NCI-H2081 (cell line): Measurements from ENCODE around the gene CFAP43.
"Not testable (repeated sequence)": the region's sequence is repeated elsewhere in the genome, so short reads cannot be mapped to it uniquely, and the experiment has no call there.

Experiments used
- DNase-seq, 2 experiments: peaks; one replicate each; lab custom pipeline; 2025; lab: John Stamatoyannopoulos, UW

CFAP43 gene

DNA sequence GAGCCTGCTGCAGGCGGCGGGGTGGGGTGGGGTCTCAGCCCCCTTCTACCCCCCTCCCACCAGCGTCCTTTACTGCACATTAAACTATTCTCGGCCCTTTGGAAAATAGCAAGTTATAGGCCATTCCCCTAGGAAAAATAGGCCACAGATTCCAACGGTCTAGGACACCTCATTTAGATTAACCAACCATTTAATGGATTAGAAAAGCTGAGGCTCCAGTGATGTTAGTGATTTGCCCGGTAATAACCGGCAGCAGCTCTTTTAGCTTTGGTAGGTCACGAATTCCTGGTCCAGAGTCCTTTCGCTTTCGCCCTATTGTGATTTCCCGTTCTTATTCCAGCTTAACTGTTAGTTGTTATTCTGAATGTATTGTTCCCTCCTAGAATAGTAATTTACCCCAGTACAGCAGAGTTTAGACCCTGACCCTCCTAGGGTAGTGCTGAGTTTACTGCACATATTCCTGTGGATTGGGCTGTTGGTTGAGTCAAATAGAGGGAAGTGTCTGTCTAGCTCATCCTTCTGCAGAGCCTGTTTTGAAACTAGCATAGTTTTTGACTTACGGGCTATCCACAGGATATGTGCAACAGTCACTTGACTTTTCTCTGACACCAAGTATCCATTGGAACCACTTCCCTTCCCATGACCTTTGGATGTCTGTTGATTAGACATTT, 23.3 kb upstream of the CFAP43 start:
- DNase-seq: peak in 1 of 2 experiments; percentile 1

DNA sequence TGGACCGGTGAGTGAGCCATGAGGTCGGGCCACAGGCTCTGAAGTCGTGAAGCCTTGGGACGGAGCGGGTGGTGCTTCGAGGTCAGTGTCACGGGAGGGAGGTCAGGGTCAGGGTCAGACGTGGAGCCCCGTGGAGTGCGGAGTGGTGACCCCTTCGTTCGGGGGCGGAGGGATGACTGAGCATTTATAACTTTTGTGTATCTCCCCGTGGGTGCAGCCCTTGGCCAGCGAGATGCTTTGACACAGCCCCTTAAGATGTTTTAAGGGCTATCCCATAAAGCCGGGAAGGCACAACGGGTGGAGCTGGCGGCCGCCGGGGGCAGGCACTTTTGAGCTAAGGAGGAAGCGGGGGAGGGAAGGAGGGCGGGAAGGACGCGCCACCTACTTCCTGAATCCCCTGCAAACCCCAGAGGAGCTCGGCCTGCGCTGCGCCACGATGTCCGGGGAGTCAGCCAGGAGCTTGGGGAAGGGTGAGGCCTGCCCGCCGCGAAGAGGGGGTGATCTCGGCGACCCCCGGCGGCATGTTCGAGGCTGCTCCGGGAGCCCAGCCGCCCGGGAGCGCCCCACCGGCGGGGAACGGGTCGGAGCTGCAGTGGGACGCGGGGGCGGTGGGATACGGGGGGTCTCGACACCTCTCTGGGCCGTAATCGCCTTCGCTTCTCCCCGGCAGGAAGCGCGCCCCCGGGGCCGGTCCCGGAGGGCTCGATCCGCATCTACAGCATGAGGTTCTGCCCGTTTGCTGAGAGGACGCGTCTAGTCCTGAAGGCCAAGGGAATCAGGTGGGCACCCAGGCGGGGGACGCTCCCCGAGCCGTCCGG, 22.5 kb upstream of the CFAP43 start, which contains the start of gene GSTO1:
Gene GSTO1 (plus strand): TSS at position 400 of the 818 bp plus-strand sequence. CDS start 37 bp downstream, at position 437.
- DNase-seq: peak; percentile 27 to 56

DNA sequence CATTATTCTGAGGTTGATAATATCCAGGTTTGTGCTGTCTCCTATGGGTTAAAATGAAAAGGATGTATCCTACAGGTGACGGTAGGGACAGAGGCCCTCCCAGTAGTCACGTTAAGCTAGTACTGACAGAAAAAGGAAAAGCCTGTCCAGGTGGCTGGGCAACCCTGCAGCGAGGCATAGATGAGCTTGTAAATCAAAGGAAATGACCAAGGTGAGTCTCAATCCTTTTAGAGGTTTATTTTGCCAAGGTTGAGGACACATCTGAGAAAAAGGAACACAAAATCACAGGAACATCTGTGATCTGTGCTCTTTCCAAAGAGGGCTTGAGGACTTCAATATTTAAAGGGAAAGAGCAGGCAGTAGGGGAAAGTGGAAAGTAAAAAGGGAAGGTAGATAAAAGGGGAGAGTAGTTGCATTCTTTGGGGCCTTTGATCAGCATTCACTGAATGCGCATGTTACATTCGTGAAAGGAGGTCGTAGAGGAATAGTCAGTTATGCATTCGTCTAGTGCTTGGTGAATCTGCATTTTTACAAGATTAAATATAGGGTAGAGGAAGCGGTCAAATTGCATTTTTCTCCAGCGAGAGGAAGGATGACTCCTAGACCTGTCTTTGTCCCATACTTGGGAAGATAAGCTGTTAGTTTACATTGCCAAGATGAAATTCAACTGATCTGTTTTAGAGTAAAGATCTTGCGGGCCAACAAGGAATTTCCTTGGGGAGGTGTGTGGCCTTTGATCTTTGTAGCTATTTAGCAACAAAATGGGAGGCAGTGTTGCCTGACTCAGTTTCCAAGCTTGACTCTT, 21.6 kb upstream of the CFAP43 start:
- no peak for DNase-seq

DNA sequence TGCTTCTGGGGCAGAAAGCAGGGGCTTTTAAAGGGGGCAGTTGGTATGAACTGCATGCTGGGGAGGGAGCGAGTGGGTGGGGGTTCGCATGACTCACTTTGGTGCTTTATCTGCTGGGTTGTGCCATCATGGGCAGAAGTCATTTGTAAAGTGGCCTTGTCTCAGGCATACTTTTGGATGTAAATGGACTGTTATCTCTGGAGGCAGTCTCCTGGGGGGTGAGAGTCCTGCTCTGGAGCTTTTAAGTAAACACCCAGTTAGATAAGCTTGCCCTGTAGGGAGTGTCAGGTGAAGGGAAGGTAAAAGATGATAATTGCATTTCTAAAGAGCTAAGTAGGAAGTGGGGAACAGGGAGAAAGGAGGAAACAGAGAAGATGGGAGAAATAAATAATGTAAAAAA, 20.9 kb upstream of the CFAP43 start:
- DNase-seq: no peak

DNA sequence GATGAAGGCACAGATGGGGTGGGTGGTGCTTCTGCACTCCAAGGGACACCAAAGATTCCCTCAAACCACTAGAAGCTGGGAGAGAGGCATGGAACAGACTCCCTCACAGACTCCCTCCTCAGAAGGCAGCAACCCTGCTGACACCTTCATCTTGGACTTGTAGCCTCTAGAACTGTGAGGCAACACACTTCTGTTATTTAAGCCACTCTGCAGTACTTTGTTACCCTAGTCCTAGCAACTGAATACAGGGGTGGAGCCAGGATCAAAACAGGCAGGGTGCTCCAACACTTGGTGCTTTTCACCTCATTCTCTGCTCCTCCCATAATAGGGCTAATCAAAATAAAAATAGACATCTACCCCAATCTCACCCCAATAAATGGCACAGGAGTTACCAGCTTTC, 20.2 kb upstream of the CFAP43 start:
- DNase-seq: no peak

DNA sequence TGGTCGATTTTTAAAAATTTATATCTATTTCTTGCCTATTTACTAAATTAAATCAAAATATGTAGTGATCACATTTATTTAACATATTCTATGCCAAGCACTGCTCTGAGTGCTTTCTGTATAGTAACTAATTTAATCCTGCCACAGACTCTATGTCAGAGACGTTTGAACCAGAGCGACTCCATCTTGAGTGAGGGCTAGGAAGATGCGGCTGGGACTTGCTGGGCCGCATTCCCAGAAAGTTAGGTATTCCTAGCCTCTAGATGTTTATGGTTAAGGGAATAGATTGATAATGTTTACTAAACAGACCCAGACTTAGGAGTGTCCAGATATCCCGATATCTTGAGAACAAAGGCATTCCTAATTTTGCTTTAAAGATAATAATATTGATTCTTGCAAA, 19.3 kb upstream of the CFAP43 start:
- no peak for DNase-seq

DNA sequence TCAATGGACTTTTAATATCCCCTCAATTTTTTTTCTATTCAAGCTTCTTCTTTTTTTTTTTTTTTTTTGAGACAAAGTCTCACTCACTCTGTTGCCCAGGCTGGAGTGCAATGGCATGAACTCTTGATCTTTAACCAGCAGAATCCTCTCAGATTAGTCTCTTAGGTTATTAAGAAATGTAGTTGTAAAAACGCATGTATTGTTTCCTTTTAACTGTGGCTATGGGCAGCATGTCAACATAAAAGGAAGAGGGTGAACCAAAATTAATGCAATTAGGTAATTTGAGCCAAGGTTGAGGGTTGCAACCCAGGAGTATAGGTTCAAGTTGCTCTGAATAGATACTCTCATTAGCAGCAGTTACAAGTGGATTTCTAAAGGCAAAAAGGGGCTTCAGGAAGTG, 18.2 kb upstream of the CFAP43 start:
- no peak for DNase-seq

DNA sequence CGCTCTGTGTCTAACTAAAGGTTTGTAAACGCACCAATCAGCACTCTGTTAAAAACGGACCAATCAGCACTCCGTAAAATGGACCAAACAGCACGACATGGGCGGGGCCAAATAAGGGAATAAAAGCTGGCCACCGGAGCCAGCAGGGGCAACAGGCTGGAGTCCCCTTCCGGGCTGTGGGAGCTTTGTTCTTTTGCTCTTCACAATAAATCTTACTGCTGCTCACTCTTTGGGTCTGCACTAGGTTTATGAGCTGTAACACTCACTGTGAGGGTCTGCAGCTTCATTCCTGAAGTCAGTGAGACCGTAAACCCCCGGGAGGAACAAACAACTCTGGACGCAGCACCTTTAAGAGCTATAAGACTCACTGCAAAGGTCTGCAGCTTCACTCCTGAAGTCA, 16.8 kb upstream of the CFAP43 start:
- DNase-seq: not testable (repeated sequence)

DNA sequence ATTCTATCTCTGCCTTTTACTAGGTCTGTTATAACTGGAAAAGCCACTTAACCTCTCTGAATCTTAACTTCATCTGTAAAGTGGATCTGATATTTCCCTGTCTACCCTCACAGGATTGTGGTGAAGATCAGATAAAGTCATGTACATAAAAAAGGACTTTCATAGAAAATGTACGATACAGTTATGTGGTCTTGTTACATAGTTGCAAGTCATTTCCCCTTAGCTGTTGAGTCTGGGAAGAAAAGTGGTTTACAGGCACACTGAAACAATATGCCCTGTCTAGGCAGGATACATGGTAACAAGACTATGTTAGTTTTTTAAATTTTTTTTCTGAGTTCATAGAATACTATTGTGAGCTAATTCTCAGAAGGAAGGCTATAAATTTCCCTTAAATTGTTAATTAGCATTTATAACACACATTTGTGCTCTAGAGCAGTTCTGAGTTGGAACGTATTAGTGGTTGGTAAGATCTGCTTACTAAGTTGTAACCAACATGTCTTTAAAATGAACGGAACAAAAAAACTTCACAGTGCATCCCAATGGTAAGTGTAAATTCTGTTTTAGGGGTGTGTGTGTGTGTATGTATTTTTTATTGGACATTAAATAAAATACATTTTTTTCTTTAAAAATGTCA, 15.5 kb upstream of the CFAP43 start:
- no peak for DNase-seq

DNA sequence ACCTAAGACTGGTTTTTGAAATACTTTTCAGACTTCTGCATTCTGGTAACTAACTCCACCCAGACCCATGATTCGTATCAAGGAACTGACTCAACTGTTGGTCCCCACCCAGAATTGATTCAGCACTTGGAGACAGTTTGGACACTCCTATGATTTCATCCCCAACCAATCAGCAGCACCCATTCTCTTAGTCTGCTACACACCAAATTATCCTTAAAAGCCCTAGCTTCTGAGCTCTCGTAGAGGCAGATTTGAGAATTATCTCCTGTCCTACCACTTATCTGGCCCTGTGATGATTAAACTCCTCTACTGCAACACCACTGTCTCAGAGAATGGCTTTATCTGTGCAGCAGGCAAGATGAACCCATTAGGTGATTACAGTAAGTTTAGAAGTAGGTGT, 14.8 kb upstream of the CFAP43 start:
- no peak for DNase-seq

DNA sequence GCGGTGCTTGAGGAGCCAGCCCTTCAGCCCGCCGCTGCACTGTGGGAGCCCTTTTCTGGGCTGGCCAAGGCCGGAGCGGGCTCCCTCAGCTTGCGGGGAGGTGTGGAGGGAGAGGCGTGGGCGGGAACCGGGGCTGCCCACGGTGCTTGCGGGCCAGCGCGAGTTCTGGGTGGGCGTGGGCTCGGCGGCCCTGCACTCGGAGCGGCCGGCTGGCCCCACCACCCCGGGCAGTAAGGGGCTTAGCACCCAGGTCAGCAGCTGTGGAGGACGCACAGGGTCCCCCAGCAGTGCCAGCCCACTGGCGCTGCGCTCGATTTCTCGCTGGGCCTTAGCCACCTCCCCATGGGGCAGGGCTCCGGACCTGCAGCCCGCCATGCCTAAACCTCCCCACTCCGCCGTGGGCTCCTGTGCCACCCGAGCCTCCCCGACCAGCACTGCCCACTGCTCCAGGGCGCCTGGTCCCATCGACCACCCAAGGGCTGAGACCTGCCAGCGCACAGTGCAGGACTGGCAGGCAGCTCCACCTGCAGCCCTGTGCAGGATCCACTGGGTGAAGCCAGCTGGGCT, 13.0 kb upstream of the CFAP43 start:
- no peak for DNase-seq

DNA sequence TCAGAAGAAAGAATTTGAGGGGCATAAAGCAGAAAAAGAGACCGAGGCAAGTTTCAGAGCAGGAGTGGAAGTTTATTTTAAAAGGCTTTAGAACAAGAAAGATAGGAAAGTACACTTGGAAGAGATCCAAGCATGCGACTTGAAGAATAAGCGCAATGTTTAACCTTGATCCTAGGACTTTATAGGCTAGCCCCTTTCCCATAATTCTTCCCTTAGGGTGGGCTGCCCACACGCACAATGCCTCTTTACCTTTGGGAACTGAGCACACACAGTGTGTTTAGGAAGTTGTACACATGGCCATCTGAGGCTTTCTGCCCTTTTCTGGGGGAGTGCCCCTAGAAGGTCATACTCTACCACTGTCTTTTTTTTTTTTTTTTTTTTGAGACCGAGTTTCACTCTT, 11.3 kb upstream of the CFAP43 start:
- DNase-seq: no peak

DNA sequence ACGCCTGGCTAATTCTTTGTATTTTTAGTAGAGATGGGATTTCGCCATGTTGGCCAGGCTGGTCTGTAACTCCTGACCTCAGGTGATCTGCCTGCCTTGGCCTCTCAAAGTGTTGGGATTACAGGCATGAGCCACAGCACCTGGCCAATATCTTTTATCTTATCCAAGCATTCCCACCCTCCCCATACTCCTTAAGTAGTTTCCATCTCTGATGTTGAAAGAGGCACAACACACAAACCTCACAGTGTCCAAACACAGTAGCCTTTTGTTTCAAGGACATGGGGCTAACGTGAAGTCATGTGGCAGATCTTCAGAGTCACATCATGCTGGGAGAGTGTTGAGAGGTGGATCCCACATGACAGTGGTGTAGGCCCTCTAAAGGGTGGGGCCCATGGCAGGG, 10.8 kb upstream of the CFAP43 start:
- not testable (repeated sequence) for DNase-seq

DNA sequence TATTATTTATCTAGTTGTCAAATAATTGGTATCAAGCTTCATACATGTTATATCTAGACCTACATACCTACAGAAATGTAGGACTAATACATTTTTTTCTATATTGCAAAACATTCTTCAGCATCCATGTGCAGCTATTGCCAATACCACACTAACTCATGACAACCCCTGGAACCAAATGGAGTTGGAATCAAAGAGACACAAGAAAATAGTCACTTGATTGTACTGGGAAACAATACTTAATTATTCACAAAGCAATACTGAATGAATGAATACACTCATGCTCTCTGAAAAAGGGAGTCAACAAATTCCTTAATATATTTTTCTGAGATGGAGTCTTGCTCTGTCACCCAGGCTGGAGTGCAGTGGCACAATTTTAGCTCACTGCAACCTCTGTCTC, 10.4 kb upstream of the CFAP43 start:
- no peak for DNase-seq

DNA sequence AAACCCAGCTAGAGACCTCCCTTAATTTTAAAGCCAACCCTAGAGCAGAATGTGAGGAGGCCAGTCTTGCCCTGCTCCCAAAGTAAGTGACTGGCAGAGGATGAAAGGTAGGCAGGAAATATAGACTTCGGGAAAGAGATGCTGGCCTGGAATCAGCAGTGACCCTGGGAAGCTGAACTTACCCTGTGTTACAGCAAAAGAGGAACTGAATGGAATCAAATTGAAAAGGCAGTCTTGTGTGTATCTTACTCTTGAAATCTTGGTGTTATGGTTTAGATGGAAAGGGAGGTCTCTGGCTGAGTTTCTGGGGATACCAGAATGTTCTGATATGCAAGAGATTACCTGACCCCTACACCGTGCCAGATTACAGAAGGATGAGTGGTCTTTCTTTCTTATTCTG, 7.9 kb upstream of the CFAP43 start:
- DNase-seq: no peak

DNA sequence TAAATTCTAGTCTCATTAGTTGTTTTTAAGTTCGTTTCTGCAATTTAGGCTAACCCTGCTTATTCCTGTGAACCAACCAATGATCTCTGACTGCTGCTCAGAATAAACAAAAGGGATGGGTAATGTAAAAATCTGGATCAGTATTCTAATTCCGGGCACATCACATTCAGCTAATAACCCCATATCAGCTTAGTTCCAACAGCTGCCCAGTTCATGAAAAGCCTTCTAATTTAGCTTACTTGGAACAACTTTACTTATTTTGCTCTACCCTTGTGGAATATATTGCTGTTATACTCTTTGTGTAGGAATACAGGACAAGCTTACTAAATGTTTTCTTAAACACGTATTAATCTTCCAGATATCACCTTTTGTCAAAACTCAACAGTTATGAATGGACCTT, 3.6 kb upstream of the CFAP43 start:
- DNase-seq: no peak

DNA sequence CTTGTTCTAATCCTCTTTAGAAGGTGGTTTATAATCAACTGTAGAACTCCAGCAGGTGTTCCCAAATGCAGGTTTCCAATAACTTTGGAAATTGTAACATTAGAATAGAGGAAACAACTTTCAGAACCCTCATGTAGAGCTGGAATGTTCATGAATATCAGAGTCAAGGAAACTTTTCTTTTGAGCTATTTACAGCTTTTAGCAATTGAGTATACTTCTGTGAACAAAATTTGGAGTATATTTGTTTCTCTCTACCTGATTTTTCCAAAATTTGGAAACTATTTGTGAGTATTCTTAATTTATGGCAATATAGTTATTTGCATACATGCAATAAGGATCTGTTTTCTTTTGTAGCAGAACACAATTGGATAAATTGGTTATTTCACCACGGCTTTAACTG, 2.8 kb upstream of the CFAP43 start:
- DNase-seq: no peak

DNA sequence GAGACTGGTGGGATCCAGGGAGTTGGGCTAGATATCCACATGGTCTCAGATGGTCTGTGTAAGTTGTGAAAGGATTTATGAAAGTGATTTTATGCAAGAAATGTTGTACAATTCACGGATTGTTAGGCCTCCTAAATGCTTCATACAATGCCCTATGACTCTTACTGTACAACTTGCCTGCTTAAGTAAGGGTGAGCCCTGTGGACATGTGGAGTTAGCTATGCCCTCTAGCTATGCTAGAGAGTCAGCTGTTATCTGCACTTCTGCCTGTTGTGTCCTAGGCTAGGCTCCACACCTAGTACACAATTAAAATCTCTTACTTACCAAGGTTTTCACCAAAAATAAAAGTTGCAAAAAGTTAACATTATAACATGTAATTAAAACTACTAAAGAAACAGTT, 1.7 kb upstream of the CFAP43 start:
- DNase-seq: no peak

DNA sequence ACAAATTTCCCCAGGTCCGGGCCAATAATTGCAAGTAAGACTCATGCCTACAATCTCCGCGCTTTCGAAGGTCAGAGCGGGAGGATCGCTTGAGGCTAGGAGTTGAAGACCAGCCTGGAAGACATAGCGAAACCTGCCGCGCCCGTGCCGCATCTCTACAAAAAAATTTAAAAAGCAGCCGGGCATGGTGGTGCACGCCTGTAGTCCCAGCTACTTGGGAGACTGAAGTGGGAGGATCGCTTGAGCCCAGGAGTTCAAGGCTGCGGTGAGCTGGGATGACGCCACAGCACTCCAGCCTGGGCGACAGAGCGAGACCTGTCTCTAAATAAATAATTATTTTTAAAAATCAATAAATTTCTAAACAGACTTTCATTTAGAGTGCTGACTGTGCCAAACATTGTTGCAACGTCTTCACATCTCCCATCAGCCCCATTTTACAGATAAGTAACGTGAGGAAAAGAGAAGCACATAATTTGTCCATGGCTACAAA, 494 bp upstream of the CFAP43 start:
- DNase-seq: no peak

DNA sequence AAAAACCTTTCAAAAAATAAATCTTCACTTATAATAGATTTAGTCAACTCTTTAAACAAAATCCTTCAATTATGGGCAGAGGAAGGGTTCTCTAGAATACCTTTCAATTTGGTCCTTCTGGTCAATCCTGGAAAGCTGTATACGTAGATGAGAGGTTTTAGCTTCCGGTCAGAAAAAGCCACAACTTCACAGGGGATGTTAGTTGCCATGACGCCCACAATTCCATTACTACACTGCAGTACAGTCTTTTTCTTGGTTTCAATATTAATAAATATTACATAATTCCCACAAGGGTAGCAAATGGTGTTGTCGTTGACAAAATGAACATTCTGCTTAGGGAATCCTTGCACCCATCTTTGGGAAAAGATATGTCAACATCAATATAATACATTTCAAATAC, 1.7 kb downstream of the CFAP43 start:
- DNase-seq: no peak

DNA sequence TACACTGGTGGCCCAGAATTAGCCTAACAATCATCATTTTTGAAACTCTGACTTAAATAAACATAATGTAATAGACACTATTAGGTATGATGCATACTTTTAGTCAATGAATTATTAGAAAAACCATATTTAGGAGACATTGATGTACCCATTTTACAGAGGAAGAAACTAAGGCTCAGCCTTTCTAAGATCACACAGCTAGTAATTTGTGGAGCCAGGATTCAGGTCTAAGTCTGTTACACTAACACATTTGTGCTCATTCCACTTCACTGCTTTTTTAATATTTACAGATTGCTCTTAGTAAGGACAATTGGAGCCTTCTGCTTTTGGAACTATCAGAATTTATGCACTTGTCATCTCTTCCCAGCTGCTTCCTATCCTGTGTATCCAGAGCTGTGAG, 8.9 kb downstream of the CFAP43 start:
- no peak for DNase-seq

DNA sequence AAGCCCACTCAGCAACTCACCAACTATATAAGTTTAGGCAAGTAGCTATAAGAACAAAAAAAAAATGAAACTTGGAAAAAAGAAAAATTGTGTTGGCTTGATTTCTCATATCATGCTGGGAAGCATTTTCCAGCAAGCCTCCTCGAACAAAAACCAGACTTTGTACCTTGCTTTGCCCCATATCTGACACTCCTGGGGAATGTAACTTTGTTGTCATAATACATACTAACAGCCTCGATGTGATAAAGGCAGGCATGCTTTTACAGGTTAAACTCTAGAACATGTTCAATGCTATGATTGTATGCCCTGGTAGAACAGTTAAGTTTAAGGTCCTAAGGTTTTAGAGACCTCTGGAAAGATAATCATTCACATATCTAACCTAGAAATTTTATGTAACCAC, 11.6 kb downstream of the CFAP43 start:
- no peak for DNase-seq
